ENCODE data around the gene MED12L. TPM values are rescaled to one million over a fixed set of nuclear protein-coding genes. Genes with fewer than 3 reads are reported as not detected.
"Not testable (repeated sequence)": the region's sequence is repeated elsewhere in the genome, so short reads cannot be mapped to it uniquely, and the experiment has no call there.

Gene MED12L
- under 0.01 TPM in 1 of 2 replicates, not detected in the other for total RNA-seq

GRCh38 chr3:151085227-151085888 lies at the start of gene MED12L:
MED12L (plus strand) TSS chr3:151085664; CDS start chr3:151086927, 1,263 bp downstream.
- DNase-seq (ENCODE audit: low read depth in 2 of 2) = peak; percentile 78 to 79

DNA sequence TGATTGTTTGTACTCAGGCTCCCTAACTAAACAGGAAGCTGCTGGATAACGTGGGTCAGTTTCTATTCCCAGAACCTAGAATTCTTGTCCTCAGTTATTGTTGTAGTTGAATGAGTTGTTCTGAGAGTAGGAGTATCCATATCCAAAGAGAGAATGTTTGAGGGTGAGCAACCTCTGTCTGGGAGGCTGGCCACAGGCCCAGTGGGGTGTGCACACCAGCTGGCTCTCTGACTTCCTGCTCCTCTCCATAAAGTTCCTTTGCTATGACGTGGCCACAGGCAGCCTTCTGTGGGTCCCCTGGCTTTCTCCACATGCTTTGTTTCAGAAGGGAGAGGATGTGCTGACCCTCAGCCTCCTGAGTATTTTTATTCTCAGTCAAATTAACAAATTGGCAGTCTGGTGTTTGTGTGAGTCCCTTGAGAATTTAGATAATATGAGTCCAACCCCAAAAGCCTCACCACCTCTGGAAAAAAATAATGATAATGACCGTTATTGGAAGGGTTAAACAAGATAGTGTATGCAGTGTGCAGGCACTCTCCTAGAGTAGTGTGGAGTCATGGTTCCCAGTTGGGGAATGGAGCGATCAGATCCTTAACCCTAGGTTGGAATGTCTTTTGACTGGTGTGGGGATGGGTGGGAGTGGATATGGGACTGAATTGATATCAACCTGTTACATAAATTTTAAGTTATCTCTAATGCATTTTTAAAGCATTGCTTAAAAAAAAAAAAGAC lies 47.6 kb upstream of the MED12L start:
- peak; percentile 46 to 92 for DNase-seq (ENCODE audit: low read depth in 2 of 2)

- no peak for DNase-seq (ENCODE audit: low read depth in 2 of 2)
Measured at GRCh38 chr3:151044706-151045105, 40.8 kb upstream of the MED12L start.

DNA sequence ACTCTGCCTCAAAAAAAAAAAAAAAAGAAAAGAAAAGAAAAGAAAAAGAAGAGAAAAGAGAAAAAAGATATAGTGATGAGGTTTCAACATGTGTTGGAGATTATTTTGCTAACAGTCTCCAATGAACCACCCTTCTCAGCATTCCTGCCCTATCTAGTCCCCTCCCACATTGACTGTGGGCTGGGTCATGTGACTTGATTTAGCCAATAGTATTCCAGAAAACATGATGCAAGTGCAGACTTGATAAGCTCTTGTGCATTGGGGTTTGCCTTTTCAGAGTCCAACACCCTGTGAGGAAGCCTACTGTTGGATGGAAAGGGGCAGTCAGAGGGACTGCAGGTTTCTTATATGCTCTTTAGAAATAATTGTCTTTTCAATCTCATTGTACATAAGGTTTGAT lies 37.8 kb upstream of the MED12L start:
- no peak for DNase-seq (ENCODE audit: low read depth in 2 of 2)

- no peak for DNase-seq (ENCODE audit: low read depth in 2 of 2)
Measured at GRCh38 chr3:151051533-151051932, 33.9 kb upstream of the MED12L start.

- DNase-seq (ENCODE audit: low read depth in 2 of 2) = no peak
Measured at GRCh38 chr3:151052346-151052745, 33.1 kb upstream of the MED12L start.

DNA sequence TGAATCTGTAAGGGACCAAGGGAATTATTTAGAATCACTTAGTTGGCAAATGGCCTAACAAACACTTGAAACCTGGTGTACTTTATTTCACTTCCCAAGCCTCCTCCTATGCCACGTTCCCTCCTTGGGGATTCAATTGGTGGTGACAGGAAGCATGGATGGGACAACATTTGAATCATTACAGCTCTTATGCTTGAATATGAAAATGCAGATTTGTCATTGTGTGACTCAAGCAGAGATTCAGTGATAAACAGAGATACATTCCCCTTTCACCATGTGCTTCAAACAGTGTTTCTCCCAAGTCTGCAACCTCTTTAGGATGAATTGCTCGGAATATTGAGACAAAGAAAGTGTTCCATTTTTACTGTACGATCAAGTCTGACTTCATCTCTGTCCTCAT lies 32.7 kb upstream of the MED12L start:
- DNase-seq (ENCODE audit: low read depth in 2 of 2) = no peak

- DNase-seq (ENCODE audit: low read depth in 2 of 2) = no peak
Measured at GRCh38 chr3:151058740-151059139, 26.7 kb upstream of the MED12L start.

DNA sequence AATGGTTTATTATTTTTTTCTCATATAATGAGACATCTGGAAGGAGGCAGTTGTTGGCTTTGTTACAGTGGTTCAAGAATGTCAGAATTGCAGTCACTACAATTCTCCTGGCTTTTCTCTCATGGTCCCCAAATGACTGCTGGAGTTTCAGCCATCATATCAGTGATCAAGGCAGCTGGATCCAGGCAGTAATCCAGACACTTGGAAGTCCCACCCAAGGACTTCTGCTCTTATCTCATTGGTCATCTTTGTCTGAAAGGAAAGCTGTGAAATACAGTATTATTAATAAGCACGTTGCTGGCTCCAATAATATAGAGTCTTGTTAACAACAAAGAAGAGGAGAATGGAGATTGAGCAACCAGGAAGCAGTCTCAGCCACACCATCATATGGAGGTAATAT lies 22.9 kb upstream of the MED12L start:
- DNase-seq (ENCODE audit: low read depth in 2 of 2) = no peak

DNA sequence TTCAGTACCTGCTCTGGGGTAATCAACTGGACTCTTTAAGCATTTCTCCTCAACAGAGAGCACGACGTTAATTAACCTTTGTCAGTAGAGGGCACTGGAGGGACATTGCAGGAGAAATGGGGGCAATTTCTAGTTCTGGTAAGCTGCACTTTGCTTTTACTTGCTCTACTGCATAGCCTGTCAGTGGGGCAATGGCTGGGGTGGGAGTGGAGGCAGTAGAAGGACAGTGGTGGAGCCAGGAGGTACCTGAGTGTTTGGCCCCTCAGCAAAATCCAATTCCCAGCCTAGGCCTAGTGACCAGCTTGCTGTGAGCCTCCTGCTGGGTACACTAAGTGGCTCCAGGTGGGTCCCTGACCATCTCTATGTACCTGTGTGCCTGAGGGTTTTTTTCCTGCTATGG lies 18.3 kb upstream of the MED12L start:
- peak in 1 of 2 donors; percentile 24 for DNase-seq (ENCODE audit: low read depth in 2 of 2)

- not testable (repeated sequence) for DNase-seq (ENCODE audit: low read depth in 2 of 2)
Measured at GRCh38 chr3:151072842-151073241, 12.6 kb upstream of the MED12L start.

DNA sequence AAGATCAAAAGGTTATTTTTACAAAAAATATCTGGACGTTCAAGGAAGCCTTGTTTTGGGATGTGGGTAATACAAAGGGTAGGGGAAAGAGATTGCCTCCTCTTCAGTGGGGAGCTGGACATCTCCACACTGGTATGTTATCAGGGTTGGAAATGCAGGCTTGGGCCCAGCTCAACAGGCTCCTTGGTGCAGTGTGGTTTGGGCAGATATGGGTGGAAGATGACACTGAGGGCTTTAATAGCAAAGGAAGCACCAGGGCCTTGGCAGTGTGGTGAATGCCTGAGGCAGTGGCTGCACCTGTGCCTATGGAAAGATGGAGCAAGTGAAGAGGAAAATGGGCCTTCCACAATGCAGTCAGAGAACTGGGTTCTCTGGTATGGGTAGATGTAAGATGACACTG lies 11.2 kb upstream of the MED12L start:
- DNase-seq (ENCODE audit: low read depth in 2 of 2) = no peak

- DNase-seq (ENCODE audit: low read depth in 2 of 2) = no peak
Measured at GRCh38 chr3:151075869-151076562, 9.4 kb upstream of the MED12L start.

- no peak for DNase-seq (ENCODE audit: low read depth in 2 of 2)
Measured at GRCh38 chr3:151076626-151077025, 8.8 kb upstream of the MED12L start.

- not testable (repeated sequence) for DNase-seq (ENCODE audit: low read depth in 2 of 2)
Measured at GRCh38 chr3:151081082-151081481, 4.4 kb upstream of the MED12L start.

DNA sequence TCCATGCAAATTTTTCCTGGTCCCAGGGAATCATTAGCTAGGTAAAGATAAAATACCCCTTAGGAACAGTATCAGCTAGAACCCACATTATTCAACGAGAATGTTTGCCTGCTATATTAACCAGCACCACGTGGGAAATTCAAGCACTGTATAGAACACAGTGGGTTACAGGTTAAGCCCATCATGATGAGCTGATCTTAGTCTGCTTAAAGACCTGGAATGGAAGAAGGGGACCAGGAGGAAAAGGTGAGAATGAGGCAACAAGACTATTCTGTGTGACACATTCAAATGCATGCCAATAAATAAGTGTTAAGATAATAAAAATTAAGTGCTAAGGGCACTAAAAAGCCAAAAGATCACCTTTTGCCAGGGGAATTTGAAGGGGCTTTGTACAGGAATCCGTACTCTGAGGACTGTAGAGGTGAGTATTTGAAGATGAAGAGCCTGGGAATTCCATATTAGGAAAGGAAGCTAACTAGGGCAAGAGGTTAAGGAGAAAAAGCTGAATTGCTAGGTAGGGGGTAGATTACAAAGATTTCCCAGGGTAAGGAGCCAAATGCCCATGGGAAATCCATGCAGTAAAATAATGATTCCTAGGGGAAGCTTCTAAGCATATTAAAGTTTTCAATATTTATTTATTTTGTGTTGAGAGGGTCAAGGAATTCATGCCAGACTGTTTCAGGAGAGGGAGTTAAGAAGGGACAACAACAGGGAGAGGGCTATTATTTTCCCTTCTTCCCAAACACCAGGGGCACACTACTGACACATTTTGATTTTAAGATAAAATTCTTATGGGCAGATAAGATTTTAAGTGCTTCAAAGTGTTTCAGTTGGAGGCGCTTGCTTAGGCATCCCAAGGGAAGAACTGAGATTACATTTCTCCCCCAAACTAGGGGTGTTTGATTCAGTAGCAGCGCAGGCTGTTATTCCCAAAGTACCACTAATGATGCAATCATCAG lies 2.3 kb upstream of the MED12L start:
- DNase-seq (ENCODE audit: low read depth in 2 of 2) = no peak

GRCh38 chr3:151084893-151085226 lies 604 bp upstream of the MED12L start:
- DNase-seq (ENCODE audit: low read depth in 2 of 2) = no peak

DNA sequence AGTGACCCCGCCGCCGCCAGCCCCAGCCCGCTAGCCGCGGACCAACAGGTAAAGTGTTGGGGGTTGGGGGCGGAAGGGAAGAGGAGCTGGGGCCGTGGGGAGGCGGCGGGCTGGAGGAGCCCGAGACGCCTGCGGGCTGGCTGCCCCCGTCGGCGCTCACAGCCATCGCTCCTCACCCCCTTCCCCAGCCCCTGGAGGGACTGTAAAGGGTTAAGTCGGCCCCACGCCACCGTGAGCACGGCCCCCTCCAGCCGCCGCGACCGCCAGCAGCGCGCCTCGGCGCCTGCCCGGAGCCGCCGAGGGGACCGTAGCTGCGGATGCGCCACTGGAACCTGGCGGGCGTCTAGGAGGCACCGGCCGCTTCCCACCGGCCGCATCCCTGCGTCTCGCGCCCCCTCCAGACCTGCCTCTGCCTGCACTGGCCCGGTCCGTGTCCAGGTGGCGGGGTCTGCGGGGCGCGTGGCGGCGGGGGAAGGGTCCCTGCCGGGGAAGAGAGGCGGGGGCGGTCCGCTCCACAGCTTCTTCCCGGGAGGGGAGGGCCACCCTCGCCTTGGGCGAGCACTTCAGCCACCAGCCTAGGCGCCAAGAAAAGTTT lies 522 bp downstream of the MED12L start:
- peak; percentile 3 to 4 for DNase-seq (ENCODE audit: low read depth in 2 of 2)

DNA sequence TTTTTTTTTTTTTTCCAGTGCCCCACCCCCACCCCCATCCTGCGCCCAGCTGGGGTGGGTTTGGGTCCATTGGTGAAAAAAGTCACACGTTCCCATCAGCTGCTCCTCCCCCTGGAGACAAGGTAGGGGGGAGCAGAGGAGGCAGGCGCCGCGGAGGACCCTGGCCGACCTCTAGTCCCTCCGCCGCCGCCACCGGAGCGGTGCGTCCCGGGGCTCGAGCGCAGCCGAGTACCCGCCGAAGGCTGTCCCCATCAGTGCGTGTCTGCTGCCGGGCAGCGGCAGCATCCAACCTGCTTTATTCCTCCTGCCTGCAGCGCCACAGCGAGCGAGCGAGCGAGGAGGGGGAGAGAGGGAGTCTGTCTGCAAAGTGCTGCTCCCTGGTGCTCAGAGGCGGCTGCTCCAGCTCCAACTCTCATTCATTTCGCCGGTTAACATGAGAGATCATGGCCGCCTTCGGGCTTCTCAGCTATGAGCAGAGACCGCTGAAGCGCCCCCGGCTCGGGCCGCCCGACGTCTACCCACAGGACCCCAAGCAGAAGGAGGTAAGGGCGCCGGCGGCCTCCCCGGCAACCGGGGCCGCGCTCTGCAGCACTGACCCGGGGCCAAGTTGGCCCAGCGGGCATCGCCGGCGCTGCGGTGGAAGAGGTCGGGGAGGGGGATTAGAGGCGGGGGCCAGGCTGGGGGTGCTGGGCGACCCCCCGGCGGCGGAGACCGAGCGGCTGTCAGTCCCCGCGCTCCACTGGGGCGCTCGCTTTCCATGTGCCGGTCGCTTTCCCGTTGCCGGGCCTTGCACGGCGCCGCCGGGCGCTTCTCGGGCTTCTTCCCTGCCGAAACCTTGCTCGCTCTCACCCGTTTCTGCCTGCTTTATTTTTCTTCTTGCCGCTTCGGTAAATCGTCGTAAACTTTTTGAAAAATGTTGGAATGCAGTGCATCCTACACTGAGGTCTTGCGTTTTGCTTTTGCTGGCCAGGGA lies 1.3 kb downstream of the MED12L start:
- peak; percentile 82 to 86 for DNase-seq (ENCODE audit: low read depth in 2 of 2)

- DNase-seq (ENCODE audit: low read depth in 2 of 2) = no peak
Measured at GRCh38 chr3:151087648-151088047, 2.2 kb downstream of the MED12L start.

All from lung microvascular endothelial cell (primary cell).